GM12891 (cell line): ENCODE data around the gene LRRC47.

Experiments used
- POLR2A ChIP-seq: IDR thresholded peaks from 2 replicates; pipeline ENCODE4 v1.6.1; 2011; ENCODE audit warnings: low read depth, low read length, control low read depth
- POLR2AphosphoS5 ChIP-seq: IDR thresholded peaks from 2 replicates; pipeline ENCODE4 v1.6.1; 2011; ENCODE audit warnings: low read depth, low read length, control low read depth
- SPI1 ChIP-seq: IDR thresholded peaks from 2 replicates; pipeline ENCODE4 v1.6.1; 2011; ENCODE audit warnings: low read depth, low read length, control low read depth
- TAF1 ChIP-seq: IDR thresholded peaks from 2 replicates; pipeline ENCODE4 v1.6.1; 2011; ENCODE audit warnings: low read depth, low read length, control low read depth

DNA sequence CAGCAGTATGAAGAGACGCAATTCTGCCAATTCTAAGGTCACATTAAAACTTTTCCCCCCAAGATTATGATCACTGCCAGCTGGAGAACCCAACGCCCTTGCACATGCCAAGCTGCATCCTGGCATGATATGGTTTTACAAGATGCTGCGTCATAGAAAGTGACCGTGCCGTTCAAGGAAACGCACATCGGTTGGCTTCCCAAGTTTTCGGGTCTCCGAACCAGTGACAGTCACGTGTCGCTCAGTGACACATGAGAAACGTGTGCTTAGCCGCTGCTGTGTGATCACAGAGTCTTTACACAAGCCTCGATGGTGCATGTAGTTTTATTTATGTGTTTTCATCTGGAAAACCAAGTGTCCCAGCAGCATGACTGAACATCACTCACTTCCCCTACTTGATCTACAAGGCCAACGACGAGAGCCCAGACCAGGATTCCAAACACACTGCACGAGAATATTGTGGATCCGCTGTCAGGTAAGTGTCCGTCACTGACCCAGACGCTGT lies 16.3 kb downstream of the LRRC47 start:
- TF ChIP-seq POLR2AphosphoS5 (no peak), POLR2A (no peak), SPI1 (no peak), TAF1 (no peak)
